Epidermal melanocyte (primary cell): ENCODE results near the gene CDC20.
A peak's percentile ranks its signal among the peaks of the same experiment; 100 is the strongest.

Experiments used
- DNase-seq: peaks from one replicate; pipeline ENCODE4 v3.0.0; 2011; ENCODE audit warnings: low spot score; ENCODE audit not compliant: insufficient read length

Gene CDC20

GRCh38 chr1:43329995-43330751 lies 28.6 kb upstream of the CDC20 start:
- no peak for DNase-seq

DNA sequence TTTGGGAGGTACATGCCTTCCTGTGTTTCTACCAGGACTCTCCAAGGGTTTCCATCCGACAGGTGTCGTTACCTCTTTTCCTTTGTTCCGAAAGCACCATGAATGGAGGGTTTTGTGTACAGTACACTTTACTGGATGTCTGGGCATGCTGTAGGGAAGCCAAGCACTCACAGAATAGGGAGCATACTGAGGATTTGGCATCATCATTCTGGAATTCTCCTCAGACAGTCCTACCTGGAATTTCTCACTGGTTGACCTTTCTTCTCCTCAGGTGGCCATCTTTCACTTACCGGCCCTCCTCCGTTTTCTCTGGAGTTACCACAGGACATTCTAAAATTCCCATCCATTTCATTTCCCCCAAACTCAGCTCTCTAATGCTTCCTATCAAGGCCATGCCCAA lies 27.1 kb upstream of the CDC20 start:
- no peak for DNase-seq

DNA sequence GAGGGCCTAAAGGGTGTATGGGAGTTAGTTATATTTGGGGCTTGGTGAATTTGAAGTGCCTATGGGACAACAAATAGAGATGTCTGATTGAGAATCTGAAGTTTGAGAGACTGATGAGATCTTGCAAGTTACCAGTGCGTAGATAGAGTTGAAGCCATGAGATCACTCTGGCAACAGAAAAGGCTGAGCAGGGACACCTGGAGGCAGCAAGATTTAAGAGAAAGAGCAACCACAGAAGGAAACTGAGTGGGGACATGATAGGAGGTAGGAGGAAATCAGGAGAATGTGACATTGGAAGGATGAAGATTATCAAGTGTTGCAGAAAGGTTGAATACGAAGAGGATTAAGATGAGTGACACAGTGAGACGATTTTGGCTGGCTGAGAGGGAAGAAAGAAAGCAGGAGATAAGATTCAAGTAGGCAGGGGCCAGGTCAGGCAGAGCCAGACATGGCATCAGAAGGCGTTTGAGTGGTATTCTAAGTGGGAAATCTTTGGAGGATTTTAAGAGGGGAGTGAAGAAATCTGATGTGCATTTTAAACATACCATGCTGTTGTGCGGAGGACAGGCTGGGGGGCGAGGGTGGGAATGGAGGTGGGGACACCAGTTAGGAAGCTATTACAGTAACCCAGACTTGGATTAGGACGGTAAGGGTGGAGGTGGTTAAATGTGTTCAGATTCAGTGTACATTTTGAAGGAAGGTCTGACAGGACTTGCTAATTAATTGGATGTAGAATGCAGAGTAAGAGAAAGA lies 24.2 kb upstream of the CDC20 start:
- peak; percentile 7 for DNase-seq

- DNase-seq: no peak
Observed at GRCh38 chr1:43337588-43337987, 21.2 kb upstream of the CDC20 start, which contains the start of gene MPL. Gene MPL, plus strand, starts transcription at chr1:43337818. Its CDS starts 31 bp downstream, at chr1:43337849.

DNA sequence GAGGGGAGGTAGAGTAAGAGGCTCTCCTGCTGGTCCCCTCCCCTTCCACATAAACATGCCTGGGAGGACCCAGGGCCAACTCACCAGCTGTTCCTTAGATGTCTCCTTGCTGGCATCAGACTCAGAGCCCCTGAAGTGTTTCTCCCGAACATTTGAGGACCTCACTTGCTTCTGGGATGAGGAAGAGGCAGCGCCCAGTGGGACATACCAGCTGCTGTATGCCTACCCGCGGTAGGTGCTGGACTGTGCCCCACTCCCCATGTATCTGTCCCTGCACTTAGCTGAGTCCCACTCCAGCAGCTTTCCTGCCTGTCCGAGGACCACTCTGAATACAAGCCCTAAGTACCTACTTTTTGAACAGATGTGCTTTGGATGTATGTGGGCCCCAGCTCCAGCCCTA lies 20.8 kb upstream of the CDC20 start:
- DNase-seq: no peak

GRCh38 chr1:43339584-43340232 lies 19.1 kb upstream of the CDC20 start:
- no peak for DNase-seq

GRCh38 chr1:43340559-43340958 lies 18.2 kb upstream of the CDC20 start:
- no peak for DNase-seq

GRCh38 chr1:43344267-43344850 lies 14.4 kb upstream of the CDC20 start:
- DNase-seq: no peak

DNA sequence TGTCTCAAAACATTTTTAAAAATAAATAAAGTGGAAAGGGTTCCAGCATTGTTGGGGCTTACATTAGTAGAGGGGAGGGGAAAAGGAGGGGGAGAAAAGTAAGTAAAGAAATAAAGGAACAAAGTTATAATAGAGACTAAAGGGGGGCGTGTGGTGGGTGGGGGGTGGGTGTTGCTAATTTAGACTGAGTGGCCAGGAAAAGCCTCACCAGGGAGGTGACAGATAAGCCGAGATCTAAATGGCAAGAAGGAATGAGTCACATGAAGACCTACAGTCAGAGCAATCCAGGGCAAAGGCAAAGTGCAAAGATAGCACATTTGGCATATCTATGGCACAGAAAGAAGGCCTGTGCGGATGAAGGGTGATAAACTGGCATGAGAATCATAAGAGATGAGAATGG lies 13.7 kb upstream of the CDC20 start:
- DNase-seq: no peak

- DNase-seq: no peak
Observed at GRCh38 chr1:43346636-43347035, 12.1 kb upstream of the CDC20 start.

GRCh38 chr1:43348343-43348808 lies 10.4 kb upstream of the CDC20 start:
- DNase-seq: no peak

- peak; percentile 39 for DNase-seq
Observed at GRCh38 chr1:43348809-43349593, 9.8 kb upstream of the CDC20 start.

DNA sequence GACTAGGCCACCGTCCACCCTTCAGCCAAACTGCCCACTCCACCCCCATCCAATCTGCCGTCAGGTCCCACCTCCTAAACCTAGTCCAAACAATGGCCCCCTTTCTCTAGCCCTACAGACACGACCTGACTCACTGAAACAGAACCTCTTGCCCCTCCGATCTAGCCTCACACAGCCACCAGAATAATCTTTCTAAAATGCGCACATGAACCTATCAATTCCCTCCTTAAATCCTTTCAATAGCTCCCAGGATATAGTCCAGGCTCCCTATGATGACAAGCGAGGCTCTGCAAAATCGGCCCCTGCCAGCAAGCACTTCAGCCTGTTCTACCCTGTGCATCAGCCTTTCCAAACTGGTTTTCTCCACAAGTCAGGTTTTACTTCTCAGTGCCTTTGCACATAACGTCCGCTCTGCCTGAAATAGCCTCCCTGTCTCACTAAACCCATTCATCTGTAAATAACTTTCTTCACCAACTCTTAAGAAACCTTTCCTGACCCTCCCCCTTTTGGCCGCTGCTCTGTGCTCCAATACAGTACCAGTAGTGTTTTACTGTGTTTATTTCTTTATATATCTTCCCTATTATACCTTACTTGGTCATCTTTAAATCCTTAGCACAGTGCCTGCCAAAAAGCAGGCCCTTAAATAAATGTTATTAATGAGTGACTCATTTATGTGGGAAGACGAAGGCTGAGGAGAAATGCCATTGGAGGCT lies 9.0 kb upstream of the CDC20 start:
- no peak for DNase-seq

GRCh38 chr1:43350976-43351375 lies 7.8 kb upstream of the CDC20 start:
- no peak for DNase-seq

DNA sequence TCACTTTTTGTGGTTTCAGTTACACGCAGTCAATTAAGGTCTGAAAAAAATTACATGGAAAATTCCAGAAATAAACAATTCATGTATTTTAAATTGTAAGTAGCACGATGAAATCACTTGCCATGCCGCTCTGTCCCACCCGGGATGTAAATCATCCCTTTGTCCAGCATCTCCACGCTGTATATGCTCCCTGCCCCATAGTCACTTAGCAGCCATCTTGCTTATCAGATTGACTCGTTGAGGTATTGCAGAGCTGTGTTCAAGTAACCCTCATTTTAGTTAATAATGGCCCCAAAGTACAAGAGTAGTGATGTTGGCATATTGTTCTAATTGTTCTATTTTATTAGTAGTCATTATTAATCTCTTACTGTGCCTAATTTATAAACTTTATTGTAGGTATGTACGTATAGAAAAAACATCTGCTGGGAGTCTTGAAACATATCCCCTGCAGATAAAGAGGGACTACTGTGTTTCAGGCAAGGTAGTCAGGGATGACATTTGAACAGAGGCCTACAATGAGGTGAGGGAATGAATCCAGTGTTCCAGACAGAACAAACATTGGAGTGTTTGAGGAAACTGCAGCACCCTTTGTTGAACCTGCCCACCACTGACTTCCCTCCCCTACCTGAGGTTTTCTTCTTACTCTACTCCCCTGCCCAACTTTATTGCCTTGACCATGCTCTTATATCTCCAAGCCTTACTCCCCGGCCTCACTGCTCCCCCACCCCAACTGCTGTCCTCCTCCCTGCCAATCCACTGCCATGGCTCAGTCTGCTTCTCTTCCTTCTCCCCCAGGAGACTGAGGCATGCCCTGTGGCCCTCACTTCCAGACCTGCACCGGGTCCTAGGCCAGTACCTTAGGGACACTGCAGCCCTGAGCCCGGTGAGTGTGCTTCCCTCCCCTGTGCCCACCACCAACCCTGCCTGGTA lies 7.1 kb upstream of the CDC20 start:
- no peak for DNase-seq

DNA sequence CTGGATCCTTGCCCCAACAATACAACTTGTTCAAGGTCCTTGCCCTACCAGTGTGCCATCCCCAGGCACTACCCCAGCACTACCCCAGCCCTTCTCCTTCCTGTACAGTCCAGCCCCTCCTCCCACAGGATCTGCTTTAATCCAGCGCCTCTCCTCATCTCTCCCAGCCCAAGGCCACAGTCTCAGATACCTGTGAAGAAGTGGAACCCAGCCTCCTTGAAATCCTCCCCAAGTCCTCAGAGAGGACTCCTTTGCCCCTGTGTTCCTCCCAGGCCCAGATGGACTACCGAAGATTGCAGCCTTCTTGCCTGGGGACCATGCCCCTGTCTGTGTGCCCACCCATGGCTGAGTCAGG lies 6.5 kb upstream of the CDC20 start:
- DNase-seq: no peak

- no peak for DNase-seq
Observed at GRCh38 chr1:43352881-43353280, 5.9 kb upstream of the CDC20 start.

GRCh38 chr1:43354471-43354870 lies 4.3 kb upstream of the CDC20 start:
- DNase-seq: no peak

GRCh38 chr1:43354936-43355335 lies 3.8 kb upstream of the CDC20 start:
- DNase-seq: no peak
